ENCODE measurements around the gene MAP7D1. TPM values are rescaled to one million over a fixed set of nuclear protein-coding genes. Genes with fewer than 3 reads are reported as not detected.
A peak's percentile ranks its signal among the peaks of the same experiment; 100 is the strongest.

Gene MAP7D1
- total and polyA plus RNA-seq, 2 of the 13 experiments (the other 11 are each of a cell fraction or from before 2014, with no cell fraction given): 5.6 to 7.2 TPM

DNA sequence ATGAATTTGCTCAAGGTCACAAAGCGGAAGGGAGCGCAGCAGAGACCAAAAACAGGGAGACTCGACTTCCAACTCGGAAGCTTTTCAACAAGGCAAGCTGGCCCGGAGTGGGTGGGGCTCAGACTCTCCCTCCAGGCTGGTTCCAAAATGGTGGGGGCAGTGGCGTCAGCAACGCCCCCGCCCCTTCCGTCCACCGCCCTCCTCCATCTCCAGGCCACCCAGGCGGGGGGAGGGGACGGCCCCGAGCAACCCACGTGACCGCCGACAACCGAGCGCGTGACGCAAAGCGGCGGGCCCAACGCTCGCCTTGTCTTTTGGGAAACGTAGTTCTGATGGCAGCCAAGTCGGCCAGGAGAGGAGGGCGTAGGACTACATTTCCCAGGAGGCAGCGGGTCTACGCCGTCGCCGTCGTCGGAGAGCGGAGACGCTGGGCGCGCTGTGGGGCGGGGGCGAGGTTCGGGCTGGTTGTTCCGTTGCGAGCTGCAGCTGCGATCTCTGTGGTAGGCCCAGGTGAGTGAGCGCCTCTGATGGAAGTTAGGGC lies 68.1 kb downstream of the MAP7D1 start, which contains the start of gene THRAP3 (continued):
- TF ChIP-seq, protein P1, sequence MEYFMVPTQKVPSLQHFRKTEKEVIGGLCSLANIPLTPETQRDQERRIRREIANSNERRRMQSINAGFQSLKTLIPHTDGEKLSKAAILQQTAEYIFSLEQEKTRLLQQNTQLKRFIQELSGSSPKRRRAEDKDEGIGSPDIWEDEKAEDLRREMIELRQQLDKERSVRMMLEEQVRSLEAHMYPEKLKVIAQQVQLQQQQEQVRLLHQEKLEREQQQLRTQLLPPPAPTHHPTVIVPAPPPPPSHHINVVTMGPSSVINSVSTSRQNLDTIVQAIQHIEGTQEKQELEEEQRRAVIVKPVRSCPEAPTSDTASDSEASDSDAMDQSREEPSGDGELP (IDR thresholded peaks at IDR 0.05; ENCODE audit: borderline replicate concordance, low read depth): peak; percentile 57; the same call in 1 of the 2 replicates
- TF ChIP-seq PHB2 (IDR thresholded peaks at IDR 0.05; ENCODE audit: partially characterized antibody) (no peak), BCL6 (CRISPR knock-in tag; IDR thresholded peaks at IDR 0.05) (peak; percentile 37; the same call in 1 of the 2 replicates), SIN3A (IDR thresholded peaks at IDR 0.05; ENCODE audit: borderline replicate concordance, low read depth, low read length) (peak; percentile 66), ZNF12 (CRISPR knock-in tag; IDR thresholded peaks at IDR 0.05) (no peak), KLF6 (CRISPR knock-in tag; IDR thresholded peaks at IDR 0.05) (peak; percentile 63; the same call in 1 of the 2 replicates), SAFB2 (CRISPR knock-in tag; IDR thresholded peaks at IDR 0.05; ENCODE audit: borderline replicate concordance, low read depth) (peak; percentile 56; the same call in 1 of the 2 replicates), ZNF569 (CRISPR knock-in tag; IDR thresholded peaks at IDR 0.05; ENCODE audit: borderline replicate concordance) (no peak), ZBTB38 (CRISPR knock-in tag; IDR thresholded peaks at IDR 0.05) (0 out of 2 replicates have a peak, but pooled peaks have one; percentile 14), ZNF350 (CRISPR knock-in tag; IDR thresholded peaks at IDR 0.05; ENCODE audit: borderline replicate concordance, low read depth) (peak; percentile 64), ZNF891 (CRISPR knock-in tag; IDR thresholded peaks at IDR 0.05) (peak; percentile 16; the same call in 1 of the 2 replicates), RNF2 (conservative IDR thresholded peaks at IDR 0.05; ENCODE audit: low read depth) (0 out of 2 replicates have a peak, but pooled peaks have one; percentile 46), CREB1 (IDR thresholded peaks at IDR 0.05) (peak; percentile 97), CREB1 (CRISPR knock-in tag; IDR thresholded peaks at IDR 0.05) (peak; percentile 98)
- TF ChIP-seq, protein P2, sequence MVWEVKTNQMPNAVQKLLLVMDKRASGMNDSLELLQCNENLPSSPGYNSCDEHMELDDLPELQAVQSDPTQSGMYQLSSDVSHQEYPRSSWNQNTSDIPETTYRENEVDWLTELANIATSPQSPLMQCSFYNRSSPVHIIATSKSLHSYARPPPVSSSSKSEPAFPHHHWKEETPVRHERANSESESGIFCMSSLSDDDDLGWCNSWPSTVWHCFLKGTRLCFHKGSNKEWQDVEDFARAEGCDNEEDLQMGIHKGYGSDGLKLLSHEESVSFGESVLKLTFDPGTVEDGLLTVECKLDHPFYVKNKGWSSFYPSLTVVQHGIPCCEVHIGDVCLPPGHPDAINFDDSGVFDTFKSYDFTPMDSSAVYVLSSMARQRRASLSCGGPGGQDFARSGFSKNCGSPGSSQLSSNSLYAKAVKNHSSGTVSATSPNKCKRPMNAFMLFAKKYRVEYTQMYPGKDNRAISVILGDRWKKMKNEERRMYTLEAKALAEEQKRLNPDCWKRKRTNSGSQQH (CRISPR knock-in tag; IDR thresholded peaks at IDR 0.05; ENCODE audit: low read depth): no peak
- TF ChIP-seq, protein P3, sequence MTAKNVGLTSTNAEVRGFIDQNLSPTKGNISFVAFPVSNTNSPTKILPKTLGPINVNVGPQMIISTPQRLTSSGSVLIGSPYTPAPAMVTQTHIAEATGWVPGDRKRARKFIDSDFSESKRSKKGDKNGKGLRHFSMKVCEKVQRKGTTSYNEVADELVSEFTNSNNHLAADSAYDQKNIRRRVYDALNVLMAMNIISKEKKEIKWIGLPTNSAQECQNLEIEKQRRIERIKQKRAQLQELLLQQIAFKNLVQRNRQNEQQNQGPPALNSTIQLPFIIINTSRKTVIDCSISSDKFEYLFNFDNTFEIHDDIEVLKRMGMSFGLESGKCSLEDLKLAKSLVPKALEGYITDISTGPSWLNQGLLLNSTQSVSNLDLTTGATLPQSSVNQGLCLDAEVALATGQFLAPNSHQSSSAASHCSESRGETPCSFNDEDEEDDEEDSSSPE (CRISPR knock-in tag; IDR thresholded peaks at IDR 0.05): peak; percentile 83
- TF ChIP-seq, protein P4, sequence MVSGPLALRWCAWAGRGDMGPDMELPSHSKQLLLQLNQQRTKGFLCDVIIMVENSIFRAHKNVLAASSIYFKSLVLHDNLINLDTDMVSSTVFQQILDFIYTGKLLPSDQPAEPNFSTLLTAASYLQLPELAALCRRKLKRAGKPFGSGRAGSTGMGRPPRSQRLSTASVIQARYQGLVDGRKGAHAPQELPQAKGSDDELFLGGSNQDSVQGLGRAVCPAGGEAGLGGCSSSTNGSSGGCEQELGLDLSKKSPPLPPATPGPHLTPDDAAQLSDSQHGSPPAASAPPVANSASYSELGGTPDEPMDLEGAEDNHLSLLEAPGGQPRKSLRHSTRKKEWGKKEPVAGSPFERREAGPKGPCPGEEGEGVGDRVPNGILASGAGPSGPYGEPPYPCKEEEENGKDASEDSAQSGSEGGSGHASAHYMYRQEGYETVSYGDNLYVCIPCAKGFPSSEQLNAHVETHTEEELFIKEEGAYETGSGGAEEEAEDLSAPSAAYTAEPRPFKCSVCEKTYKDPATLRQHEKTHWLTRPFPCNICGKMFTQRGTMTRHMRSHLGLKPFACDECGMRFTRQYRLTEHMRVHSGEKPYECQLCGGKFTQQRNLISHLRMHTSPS (CRISPR knock-in tag; IDR thresholded peaks at IDR 0.05; ENCODE audit: low read depth): no peak
- TF ChIP-seq, protein P5, sequence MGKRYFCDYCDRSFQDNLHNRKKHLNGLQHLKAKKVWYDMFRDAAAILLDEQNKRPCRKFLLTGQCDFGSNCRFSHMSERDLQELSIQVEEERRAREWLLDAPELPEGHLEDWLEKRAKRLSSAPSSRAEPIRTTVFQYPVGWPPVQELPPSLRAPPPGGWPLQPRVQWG (CRISPR knock-in tag; IDR thresholded peaks at IDR 0.05; ENCODE audit: borderline replicate concordance, low read depth): no peak
- TF ChIP-seq, protein P6, sequence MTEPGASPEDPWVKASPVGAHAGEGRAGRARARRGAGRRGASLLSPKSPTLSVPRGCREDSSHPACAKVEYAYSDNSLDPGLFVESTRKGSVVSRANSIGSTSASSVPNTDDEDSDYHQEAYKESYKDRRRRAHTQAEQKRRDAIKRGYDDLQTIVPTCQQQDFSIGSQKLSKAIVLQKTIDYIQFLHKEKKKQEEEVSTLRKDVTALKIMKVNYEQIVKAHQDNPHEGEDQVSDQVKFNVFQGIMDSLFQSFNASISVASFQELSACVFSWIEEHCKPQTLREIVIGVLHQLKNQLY (CRISPR knock-in tag; IDR thresholded peaks at IDR 0.05): peak; percentile 89
- TF ChIP-seq, protein P7, sequence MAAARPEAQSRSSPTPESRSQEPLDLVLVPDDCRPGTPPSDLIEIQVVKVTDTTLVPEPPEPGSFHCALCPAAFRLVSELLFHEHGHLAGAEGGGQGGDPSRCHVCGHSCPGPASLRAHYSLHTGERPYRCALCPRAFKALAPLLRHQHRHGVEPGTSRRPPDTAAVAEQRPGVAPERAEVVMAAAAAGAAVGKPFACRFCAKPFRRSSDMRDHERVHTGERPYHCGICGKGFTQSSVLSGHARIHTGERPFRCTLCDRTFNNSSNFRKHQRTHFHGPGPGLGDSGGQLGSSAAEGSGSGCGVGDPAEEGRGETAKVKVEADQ (CRISPR knock-in tag; IDR thresholded peaks at IDR 0.05; ENCODE audit: borderline replicate concordance): peak; percentile 83
- TF ChIP-seq, protein P8, sequence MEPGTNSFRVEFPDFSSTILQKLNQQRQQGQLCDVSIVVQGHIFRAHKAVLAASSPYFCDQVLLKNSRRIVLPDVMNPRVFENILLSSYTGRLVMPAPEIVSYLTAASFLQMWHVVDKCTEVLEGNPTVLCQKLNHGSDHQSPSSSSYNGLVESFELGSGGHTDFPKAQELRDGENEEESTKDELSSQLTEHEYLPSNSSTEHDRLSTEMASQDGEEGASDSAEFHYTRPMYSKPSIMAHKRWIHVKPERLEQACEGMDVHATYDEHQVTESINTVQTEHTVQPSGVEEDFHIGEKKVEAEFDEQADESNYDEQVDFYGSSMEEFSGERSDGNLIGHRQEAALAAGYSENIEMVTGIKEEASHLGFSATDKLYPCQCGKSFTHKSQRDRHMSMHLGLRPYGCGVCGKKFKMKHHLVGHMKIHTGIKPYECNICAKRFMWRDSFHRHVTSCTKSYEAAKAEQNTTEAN (CRISPR knock-in tag; conservative IDR thresholded peaks at IDR 0.05): no peak
